SH-SY5Y (cell line): Measurements from ENCODE around the gene LGR5.
A peak's percentile ranks its signal among the peaks of the same experiment; 100 is the strongest.

Experiments used
- GATA2 ChIP-seq: IDR thresholded peaks from 2 replicates; pipeline ENCODE4 v1.6.1; 2011; ENCODE audit warnings: mild to moderate bottlenecking, low read depth, low read length
- GATA3 ChIP-seq: IDR thresholded peaks from 2 replicates; pipeline ENCODE4 v1.6.1; 2011; ENCODE audit warnings: low read depth, mild to moderate bottlenecking, low read length, moderate library complexity

The LGR5 gene

GRCh38 chr12:71536279-71536938 is 96.8 kb downstream of the LGR5 start:
- no peak for TF ChIP-seq GATA3
- TF ChIP-seq GATA2 = no peak

DNA sequence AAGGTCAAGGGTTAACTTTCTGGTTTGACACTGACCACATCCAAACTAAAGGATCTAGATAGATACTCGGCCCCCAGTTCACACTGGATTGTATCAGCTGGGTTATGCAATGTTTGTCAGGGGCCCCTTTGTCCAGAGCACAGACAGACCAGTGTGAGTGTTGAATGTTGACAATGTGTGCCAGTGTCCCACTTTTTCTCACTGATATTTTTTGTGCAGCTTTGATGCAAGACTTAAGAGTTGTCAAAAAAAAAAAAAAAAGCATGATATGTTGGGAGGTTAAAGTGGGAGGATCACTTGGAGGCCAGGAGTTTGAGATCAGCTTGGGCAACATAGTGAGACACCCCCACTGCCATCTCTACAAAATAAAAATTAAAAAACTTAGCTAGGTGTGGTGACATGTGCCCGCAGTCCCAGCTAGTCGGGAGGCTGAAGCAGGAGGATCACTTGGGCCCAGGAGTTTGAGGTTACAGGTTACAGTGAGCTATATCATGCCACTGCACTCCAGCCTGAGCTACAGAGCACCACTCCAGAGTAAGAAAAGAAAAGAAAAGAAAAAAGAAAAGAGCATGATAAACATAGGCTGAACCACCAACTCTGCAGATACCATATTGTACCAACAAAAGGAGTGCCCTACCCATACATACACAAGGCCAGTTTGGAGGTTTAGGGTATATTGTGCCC is 97.5 kb downstream of the LGR5 start:
- TF ChIP-seq GATA3 (no peak), GATA2 (no peak)

DNA sequence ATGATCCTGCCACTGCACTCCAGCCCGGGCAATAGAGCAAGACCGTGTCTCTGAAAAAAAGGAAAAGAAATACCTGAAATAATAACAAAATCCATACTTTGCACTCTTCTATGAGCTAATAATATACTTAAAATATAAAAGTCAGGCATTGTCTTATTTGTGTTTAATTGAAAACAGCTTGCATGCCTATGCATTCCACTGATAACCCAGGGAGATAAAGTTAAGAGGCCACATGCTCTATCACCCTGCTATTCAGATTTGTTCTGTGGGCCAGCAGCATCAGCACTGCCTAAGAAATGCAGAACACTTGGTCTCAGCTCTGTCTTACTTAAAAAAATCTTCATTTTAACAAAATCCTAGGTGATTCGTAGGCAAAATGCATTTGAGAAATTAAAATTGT is 99.2 kb downstream of the LGR5 start:
- TF ChIP-seq GATA2 (no peak), GATA3 (no peak)

DNA sequence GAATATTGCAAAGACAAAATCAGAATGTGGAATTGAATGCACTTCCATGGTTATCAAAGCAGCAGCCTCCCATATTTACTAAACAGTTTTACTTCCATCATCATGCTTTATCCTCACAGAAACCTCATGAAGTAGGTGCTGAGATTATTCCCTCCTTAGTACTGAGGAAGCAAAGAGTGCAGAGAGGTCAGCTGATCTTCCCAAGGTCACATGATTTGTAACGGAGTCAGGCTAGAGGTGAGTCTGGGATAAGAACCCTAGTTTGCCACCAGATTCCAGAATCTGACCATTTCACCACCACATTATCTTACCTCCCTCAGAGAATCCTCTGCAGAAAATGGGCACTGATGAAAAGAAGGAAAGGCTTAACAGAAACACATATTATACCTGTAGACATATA is 102.0 kb downstream of the LGR5 start:
- TF ChIP-seq GATA2 (no peak), GATA3 (no peak)

- TF ChIP-seq GATA2 (no peak), GATA3 (no peak)
These were observed 106.8 kb downstream of the LGR5 start for GRCh38 chr12:71546322-71546861.

DNA sequence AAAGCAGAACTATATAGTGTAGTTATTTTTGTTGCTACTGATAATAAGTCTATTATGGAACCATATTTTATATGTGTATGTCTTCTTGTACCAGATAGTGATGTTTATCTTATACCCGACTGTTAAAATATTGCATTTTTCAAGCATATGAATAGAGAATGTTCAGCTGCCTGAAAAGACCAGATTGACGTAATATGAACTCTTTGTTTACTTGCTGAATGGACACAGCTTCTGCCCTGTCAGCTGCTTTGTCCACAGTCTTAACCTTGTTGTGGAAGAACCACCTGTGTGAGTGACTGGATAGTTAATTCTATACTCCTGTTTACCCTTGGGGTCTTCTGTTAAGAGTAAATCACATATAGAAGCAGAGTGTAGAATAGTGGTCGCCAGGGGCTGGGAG is 109.3 kb downstream of the LGR5 start:
- no peak for TF ChIP-seq GATA2
- TF ChIP-seq GATA3 = no peak

GRCh38 chr12:71551529-71551928 is 111.9 kb downstream of the LGR5 start:
- TF ChIP-seq GATA3 (no peak), GATA2 (no peak)

DNA sequence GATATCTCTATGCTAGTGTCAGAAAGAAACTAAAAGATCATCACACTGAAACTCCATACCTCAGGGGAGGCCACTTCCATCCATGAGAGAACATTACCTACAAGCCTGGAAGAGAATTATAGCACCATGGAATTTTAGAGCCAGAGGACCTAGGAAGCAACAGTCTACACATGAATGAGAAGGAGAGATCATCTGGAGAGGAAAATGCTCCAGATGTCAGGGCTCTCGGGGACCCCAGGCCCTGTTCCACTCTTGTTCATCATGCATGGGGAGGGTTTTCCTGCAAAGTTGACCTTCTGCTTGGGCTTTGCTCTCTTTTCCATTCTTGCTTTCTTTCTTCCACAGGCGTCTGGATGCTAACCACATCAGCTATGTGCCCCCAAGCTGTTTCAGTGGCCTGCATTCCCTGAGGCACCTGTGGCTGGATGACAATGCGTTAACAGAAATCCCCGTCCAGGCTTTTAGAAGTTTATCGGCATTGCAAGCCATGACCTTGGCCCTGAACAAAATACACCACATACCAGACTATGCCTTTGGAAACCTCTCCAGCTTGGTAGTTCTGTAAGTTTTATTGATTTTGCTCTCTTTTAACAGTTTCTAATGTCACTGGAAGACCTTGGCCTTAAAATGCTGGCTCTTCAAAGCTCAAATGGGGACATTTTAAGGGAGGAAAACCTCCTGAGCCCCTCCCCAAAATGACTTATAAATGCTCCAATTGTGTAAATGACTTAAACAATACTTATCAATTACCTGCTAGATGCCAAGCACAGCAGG is 113.3 kb downstream of the LGR5 start:
- TF ChIP-seq GATA3 (no peak), GATA2 (no peak)

DNA sequence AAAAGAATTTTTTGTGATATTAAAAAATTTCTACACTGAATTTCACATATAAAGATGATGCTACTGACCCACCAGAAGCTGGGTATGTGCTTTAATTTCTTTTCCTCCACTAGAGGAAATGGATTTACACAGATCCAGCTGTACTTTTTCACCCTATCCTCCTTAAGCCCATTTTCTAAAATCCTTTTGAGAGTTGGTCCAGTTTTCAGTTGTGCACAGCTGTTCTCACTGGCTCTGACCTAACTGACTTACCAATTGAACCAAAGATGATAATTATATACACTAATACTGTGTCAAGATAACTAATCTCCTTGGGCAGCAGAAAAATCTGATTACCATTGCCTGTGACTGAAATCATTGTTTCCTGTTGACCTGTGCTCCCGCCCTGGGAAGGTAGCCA is 115.6 kb downstream of the LGR5 start:
- TF ChIP-seq GATA3 (no peak), GATA2 (no peak)

DNA sequence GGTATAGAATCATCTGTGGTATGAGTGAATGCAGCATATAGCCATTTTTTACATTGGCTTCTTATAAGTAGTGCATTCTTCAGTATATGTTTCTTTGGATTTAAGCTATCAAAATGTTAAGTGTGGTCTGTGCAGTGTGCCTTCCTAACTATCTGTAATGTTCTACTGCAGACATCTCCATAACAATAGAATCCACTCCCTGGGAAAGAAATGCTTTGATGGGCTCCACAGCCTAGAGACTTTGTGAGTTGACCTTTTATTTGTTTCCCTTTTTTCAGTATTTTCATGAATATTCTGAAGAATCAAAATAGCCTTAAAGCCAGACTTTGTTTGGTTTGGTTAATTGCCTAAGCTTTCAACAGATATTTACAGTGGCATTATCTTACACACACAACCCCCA is 116.8 kb downstream of the LGR5 start:
- TF ChIP-seq GATA3 (no peak), GATA2 (no peak)

DNA sequence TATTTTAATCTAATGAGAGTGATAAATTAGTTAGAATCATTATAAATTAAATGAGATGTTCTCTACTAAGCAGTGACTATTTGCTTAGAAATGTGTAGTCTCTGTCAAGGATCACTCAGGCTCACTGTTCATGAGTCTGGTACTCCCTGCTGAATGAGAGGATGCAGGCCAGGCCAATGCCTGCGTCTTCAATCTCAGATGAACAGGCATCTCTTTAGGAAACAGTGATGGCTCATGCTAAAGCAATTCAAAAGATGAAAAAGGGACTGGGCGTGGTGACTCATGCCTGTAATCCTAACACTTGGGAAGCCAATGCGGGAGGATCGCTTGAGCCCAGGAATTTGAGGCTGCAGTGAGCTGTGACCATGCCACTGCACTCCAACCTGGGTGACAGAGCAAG is 117.3 kb downstream of the LGR5 start:
- TF ChIP-seq GATA3 = no peak
- no peak for TF ChIP-seq GATA2

- TF ChIP-seq GATA2 (peak; percentile 44; the same call in 1 of the 2 replicates), GATA3 (peak; percentile 72)
These were observed 118.8 kb downstream of the LGR5 start for GRCh38 chr12:71558445-71558844.

- TF ChIP-seq GATA3 (no peak), GATA2 (0 out of 2 replicates have a peak, but pooled peaks have one; percentile 17)
These were observed 123.3 kb downstream of the LGR5 start for GRCh38 chr12:71562676-71563595.
